GM21619 (cell line): ENCODE results near the gene ARHGAP15.

Experiments
- ATAC-seq: cut with Tn5 transposase; IDR thresholded peaks from one replicate; pipeline ENCODE4 v1.9.1; 2021; ENCODE audit not compliant: unreplicated experiment

Gene ARHGAP15

GRCh38 chr2:143701785-143702184, 572.6 kb downstream of the ARHGAP15 start:
- ATAC-seq, result no peak

- ATAC-seq, result no peak
Measured at GRCh38 chr2:143702931-143703330, 573.7 kb downstream of the ARHGAP15 start.

GRCh38 chr2:143704451-143705106, 575.4 kb downstream of the ARHGAP15 start:
- peak; percentile 85 for ATAC-seq

- ATAC-seq, result peak; percentile 25
Measured at GRCh38 chr2:143705108-143705707, 576.0 kb downstream of the ARHGAP15 start.

- no peak for ATAC-seq
Measured at GRCh38 chr2:143706354-143706753, 577.1 kb downstream of the ARHGAP15 start.

GRCh38 chr2:143708682-143709081, 579.5 kb downstream of the ARHGAP15 start:
- ATAC-seq, result no peak

GRCh38 chr2:143710196-143710595, 581.0 kb downstream of the ARHGAP15 start:
- no peak for ATAC-seq

- ATAC-seq, result no peak
Measured at GRCh38 chr2:143710879-143711278, 581.7 kb downstream of the ARHGAP15 start.

GRCh38 chr2:143716522-143716921, 587.3 kb downstream of the ARHGAP15 start:
- no peak for ATAC-seq

- ATAC-seq, result no peak
Measured at GRCh38 chr2:143717053-143717452, 587.8 kb downstream of the ARHGAP15 start.

GRCh38 chr2:143717536-143718168, 588.4 kb downstream of the ARHGAP15 start:
- no peak for ATAC-seq

GRCh38 chr2:143718745-143719144, 589.5 kb downstream of the ARHGAP15 start:
- no peak for ATAC-seq

- no peak for ATAC-seq
Measured at GRCh38 chr2:143719406-143719805, 590.2 kb downstream of the ARHGAP15 start.

GRCh38 chr2:143720095-143720664, 591.0 kb downstream of the ARHGAP15 start:
- no peak for ATAC-seq

- no peak for ATAC-seq
Measured at GRCh38 chr2:143725400-143725799, 596.2 kb downstream of the ARHGAP15 start.

- ATAC-seq, result no peak
Measured at GRCh38 chr2:143726151-143726845, 597.1 kb downstream of the ARHGAP15 start.

- no peak for ATAC-seq
Measured at GRCh38 chr2:143728498-143728897, 599.3 kb downstream of the ARHGAP15 start.

- no peak for ATAC-seq
Measured at GRCh38 chr2:143729296-143729814, 600.1 kb downstream of the ARHGAP15 start.

GRCh38 chr2:143730155-143730952, 601.1 kb downstream of the ARHGAP15 start:
- ATAC-seq, result peak; percentile 80

GRCh38 chr2:143730953-143731260, 601.7 kb downstream of the ARHGAP15 start:
- peak; percentile 40 for ATAC-seq

- no peak for ATAC-seq
Measured at GRCh38 chr2:143732076-143732475, 602.9 kb downstream of the ARHGAP15 start.
